WTC11 (cell line): ENCODE results near the gene ASXL3.

ENCODE experiments used
- ATF6 ChIP-seq: sonication (generic); formaldehyde crosslinking; IDR thresholded peaks from 2 replicates; pipeline ENCODE4 v1.8.1; 2023; ENCODE audit warnings: mild to moderate bottlenecking, missing genetic modification reagents
- CTCF ChIP-seq: fragments of 200-600 bp; IDR thresholded peaks from 2 replicates; pipeline ENCODE4 v1.8.0; 2022; ENCODE audit warnings: antibody characterized with exemption
- E2F4 ChIP-seq: sonication (generic); formaldehyde crosslinking; IDR thresholded peaks from 2 replicates; pipeline ENCODE4 v1.8.1; 2022; ENCODE audit warnings: low read depth, mild to moderate bottlenecking, moderate library complexity, missing genetic modification reagents, borderline replicate concordance
- MAX ChIP-seq: sonication (generic); formaldehyde crosslinking; IDR thresholded peaks from 2 replicates; pipeline ENCODE4 v1.8.0; 2022; ENCODE audit warnings: mild to moderate bottlenecking, missing genetic modification reagents
- SOX15 ChIP-seq: fragments of 250-450 bp; sonication (Bioruptor Pico); IDR thresholded peaks from 2 replicates; pipeline ENCODE4 v1.9.0; 2021; ENCODE audit warnings: mild to moderate bottlenecking

GRCh38 chr18:33641141-33641540 is 63.1 kb downstream of the ASXL3 start:
- TF ChIP-seq SOX15 (CRISPR knock-in tag) (no peak), ATF6 (no peak), MAX (no peak), E2F4 (CRISPR knock-in tag) (no peak), CTCF (no peak)
